8988T (cell line): ENCODE data around the gene GALNT11.
"Not testable (repeated sequence)": the region's sequence is repeated elsewhere in the genome, so short reads cannot be mapped to it uniquely, and the experiment has no call there.

Experiments
- DNase-seq: peaks from one replicate; pipeline ENCODE4 v3.0.0; 2011

GALNT11 gene

DNA sequence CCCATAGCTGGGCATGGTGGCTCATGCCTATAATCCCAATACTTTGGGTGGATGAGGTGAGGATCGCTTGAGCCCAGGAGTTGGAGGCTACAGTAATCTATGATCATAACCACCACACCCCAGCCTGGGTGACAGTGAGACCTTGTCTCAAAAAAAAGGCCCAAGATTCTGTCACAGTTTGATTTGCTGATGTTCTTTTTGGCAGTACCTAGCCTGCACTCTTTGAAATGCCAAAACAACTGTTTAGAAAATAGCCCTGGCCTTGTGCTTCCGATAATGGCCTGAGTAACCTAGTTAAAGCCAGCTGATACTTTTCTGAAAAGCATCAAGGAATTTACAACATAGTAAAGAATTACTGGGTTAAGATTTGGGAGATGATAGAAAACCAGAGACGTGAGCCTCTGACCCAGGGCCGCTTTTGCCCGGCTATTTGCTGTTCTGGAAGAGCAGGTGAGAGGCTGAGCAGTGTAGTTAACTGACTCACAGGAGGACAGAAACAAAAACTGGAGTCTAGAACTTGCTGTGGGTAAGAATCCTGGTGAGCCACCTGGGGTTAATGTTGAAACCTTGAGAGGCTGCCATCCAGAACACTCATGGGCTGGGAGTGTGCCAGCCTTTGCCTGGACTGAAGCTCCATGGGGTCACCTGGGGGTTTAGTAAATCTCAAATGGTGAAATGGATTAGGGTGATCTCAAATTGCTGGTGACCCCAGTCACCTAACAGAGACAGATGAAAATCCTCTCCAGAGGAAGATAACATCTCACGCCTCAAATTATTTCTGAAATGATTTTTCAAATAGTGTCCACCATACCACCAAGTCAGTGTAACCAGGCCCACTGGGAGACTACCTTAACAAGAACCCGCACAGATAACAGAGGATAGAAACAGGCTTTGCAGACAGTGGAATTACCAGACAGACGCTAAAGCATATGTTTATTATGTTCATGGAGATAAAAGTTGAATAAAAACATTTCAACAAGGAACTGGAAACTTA is 51.8 kb downstream of the GALNT11 start:
- DNase-seq = no peak

DNA sequence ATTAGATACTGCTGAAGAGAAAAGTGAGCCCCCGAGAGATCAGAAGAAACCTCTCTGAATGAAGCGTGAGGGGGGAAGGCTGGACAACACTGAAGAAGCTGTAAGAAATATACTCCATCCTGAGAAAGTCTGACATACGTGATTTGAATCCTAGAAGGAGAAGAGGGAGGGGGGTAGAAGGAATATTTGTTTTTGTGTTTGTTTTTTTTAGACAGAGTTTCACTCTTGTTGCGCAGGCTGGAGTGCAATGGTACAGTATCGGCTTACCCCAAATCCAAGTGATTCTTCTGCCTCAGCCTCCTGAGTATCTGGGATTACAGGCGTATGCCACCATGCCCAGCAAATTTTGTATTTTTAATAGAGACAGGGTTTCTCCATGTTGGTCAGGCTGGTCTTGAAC is 52.6 kb downstream of the GALNT11 start:
- DNase-seq = no peak

GRCh38 chr7:152078786-152079185 is 53.3 kb downstream of the GALNT11 start:
- no peak for DNase-seq

- DNase-seq = no peak
Measured at GRCh38 chr7:152081088-152081487, 55.6 kb downstream of the GALNT11 start.

DNA sequence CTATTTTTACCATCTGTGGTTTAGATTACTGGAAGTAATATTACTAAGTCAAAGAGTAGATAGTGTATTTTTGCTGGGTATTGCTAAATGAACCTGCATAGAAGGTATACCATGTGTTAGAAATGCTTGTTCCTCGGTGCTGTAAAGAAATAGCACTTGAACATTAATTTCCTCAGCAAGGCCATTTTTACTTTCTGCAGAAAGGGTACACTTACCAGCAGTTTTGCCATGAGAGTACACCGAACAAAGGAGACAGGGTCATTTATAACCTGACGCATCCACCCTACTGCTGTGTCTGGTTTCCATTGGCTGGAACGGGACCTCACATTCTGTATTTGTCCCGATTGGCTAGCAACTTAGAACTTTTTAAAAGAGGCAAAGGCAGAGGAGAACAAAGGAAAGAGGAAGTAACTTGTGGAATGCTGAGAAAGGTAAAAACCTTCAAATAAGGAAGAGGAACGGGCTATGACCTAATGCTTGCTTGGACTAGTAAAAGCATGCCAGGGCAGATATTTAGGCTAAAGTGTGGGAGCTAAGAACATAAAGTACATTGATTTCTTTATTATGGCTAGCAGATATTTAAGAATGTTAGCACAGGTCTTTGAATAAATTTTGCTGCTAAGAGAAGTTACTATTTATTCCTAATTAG is 56.7 kb downstream of the GALNT11 start:
- not testable (repeated sequence) for DNase-seq

GRCh38 chr7:152085131-152085530 is 59.7 kb downstream of the GALNT11 start:
- DNase-seq = no peak

- no peak for DNase-seq
Measured at GRCh38 chr7:152086513-152086912, 61.0 kb downstream of the GALNT11 start.

DNA sequence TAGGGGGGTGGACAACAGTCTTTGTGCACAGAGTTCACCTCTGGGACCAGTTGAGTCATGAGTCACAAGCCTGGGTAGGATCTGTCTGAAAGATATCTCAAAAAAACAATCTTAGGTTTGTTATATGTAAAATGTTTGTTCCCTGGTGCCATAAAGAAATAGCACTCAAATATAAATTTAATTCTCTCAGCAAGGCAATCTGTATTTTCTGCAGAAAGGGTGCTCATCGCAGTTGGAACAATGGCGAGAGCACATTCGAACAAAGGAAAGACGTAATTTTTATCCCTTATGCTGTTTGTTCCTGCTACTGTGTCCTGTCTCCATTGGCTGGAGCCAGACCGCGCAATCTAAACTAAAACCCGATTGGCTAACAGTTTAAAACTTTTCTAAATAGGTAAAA is 63.7 kb downstream of the GALNT11 start:
- no peak for DNase-seq

DNA sequence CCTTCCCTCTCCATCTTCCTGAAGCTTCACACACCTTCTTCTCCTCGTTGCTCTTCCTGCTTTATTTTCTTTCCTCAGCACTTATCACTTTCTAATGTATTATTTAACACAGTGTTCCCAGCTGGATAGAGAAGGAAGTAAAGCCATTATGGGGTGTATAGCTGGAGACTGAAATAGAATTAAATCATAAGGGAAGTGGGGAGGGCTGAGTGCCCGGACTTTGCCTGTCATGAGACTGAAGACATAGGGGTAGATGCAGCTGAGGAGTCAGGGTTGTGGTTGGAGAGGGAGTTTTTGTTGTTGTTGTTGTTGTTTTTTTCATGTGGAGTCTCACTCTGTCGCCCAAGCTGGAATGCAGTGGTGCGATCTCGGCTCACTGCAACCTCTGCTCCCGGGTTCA is 65.3 kb downstream of the GALNT11 start:
- DNase-seq = no peak

DNA sequence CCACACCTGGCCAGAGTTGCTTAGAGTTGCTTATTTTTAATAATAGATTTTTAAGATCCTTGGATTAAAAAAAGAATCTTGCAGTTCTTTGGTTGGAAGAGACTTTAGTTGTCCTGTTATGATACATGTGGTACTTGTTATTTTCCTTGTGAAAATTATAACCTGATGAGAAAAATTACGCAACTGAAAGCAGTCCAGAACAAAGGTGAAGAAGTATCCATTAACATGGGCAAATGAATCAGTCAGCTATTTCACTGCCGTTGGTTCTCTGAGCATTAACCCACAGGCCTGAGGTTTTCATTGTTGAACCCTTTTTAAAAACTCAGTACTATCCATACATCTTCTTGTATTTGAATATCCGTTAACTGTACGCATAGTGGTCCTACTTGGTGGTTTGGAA is 68.2 kb downstream of the GALNT11 start:
- no peak for DNase-seq

GRCh38 chr7:152095771-152096170 is 70.3 kb downstream of the GALNT11 start:
- no peak for DNase-seq

DNA sequence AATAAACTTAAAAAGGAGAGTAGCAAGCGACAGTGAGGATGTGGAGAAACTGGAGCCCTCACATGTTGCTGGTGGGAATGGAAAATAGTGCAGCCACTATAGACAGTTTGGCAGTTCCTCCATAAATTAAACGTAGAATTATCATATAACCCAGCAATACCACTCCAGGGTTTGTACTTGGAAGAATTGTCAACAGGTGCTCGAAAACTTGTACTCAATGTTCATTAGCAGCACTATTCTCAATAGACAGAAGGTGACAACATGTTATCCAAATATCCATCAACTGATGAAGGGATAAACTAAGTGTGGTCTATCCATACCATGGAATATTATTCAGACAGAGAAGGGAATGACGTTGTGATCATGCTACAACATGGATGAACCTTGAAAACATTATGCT is 71.9 kb downstream of the GALNT11 start:
- DNase-seq = no peak

DNA sequence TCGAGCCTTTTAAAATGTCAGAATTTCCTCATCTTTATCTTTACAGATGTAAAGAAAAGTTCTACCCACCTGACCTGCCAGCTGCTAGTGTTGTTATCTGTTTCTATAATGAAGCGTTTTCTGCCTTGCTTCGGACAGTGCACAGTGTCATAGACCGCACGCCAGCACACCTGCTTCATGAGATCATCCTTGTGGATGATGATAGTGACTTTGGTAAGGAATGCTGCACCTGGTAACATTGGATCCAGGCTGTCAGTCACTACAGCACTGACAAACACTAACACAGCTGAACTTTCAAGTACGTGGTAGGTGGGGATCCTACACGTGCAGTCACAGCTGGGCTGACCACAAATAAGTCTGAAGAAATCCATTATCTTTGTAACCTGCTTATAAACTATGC is 77.6 kb downstream of the GALNT11 start:
- DNase-seq = no peak

DNA sequence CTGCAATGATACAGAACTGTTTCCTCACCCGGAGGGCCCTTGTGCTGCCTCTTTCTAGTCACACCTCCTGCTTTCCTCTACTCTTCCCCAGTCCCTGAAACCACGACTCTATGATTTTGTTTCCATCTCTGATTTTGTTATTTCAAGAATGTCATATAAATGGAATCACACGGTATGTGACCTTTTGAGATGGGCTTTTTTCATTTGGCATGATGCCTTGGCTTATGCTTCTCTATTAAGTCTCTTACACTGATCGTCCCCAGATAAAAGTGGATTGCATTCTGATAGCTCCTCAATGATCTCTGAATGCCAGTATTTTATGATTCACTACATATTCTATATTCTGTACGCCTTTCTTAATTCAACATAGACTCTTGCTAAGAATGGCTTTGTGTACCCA is 78.2 kb downstream of the GALNT11 start:
- no peak for DNase-seq

DNA sequence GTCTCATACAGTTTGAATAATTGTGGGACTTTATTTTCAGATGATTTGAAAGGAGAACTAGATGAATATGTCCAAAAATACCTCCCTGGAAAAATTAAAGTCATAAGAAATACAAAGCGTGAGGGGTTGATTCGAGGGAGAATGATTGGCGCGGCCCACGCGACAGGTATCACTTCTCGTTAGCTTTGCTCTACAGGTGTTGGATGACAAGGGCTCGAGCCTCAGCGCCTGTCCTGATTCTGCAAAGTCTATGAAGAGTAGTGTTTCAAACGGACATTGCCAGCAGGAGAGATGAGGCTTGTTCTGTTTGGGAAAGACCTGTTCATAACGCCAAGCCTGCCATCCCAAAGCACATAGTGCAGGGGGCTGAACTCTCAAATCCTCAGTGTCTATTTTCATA is 79.7 kb downstream of the GALNT11 start:
- DNase-seq = no peak

- DNase-seq = no peak
Measured at GRCh38 chr7:152106990-152107389, 81.5 kb downstream of the GALNT11 start.

- no peak for DNase-seq
Measured at GRCh38 chr7:152107945-152108344, 82.5 kb downstream of the GALNT11 start.

DNA sequence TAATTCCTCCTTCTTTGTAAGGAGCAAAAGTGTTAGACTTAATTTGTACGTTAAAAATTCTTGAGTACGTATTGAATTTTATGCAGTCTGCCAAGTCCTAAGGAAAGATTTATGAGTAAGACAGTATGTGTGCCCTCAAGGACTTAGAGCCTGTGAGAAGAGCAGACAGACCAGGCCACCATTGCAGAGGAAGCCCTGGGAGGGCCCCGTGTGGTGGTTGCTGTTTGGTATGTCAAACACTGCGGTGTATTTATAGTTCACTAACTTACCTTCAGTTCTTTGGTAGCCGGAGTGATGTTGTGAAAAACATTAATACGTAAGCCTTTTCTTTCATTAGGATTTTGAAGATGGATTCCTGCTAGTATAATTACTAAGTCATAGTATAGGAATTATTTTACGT is 82.9 kb downstream of the GALNT11 start:
- no peak for DNase-seq

DNA sequence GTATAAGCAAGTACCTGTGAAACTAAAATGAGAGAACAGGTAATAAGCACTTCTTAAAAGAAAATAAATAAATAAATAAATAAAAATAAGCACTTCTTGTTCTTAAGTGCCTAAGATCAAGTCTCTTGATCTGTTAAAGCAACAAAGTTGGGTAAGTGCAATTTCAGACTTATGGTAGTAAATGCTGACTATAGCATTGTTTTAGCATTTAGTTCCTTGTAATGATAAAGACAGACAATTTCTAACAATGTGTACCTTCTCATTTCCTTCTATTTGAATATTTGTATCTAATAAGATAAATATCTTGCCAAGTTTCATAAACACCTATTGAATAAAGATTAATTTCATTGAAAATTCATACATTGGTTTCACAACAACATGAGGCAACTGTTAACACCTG is 87.4 kb downstream of the GALNT11 start:
- no peak for DNase-seq

DNA sequence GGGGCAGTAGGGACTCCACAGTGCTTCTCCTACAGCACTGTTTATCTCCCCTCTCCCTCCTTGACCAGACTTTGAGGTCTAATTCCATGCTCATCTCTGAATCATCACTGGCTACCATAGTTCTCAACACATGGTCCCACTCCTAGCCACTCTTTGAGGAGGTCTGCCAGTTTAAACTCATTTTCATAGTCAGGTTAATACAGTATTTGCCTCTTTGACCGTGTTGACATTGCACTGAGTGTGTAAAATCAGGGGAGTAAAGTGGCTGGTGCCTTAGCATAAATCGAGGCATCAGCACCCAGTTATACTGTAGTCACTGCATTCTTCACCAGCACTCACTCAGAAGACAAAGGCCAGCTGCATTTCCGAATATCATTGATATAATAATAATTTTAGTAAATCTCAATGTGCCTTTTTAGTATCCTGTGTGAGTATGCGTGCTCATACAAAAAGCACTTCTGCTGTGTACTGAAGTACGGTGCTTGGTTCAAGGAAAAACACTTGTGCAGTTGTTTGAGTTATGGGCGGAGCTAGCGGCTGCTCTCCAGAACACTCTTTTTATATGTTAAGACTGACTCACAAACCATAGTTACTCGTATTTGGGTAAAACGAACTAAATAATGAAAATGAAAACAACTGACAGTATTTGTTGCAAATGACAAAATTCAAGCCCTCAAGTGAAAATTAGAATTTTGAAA is 89.7 kb downstream of the GALNT11 start:
- DNase-seq = no peak

DNA sequence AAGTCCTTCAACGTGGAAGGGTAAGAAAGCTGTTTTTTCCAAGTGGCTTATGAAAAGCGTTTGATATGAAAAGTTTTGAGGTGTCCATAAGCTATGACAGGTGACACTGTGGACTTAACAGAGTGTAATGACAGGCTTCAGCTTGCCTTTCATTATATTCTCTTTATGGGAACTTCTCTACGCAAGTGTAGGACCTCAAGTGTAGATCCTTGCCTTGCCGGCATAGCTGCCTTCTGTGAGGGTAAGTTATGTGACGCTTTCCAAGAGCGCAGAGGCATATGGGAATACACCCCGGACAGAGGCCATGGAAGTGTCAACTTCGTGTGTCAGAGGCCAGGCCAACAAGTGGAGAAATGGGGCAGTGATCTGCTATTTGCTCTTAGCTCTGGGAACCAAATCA is 91.9 kb downstream of the GALNT11 start:
- DNase-seq = no peak

DNA sequence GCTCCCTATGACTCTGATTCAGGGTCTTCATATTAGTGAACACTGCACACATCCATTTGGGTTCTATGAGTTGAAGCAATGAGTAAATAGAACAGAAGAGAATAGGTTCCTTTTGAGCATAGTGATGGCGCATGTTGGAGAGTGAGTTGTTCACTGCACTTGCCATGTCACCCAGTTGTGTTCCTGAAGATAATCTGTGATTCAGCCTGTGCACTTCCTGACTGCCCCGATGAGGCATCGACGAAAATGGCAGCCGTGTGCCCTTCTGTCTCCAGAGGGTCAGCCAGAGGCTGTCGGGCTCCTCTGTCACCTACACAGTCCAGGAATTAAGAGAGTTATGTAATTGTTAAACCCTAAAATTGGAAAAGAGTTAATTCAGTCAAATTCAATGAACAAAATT is 94.7 kb downstream of the GALNT11 start:
- DNase-seq = no peak

DNA sequence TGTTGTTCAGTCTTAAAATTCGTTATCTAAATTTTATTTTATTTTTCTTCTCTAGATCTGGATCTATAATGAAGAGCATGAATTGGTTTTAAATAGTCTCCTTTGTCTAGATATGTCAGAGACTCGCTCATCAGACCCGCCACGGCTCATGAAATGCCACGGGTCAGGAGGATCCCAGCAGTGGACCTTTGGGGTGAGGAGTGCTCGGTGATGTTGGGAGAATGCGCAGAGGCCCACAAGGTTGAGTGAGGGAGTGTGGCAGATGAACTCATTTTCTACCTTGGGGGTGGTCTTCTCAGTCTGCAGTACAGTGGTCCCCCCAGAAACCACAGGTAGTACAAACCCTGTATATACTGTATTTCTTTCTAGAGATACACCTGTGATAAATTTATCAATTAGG is 95.3 kb downstream of the GALNT11 start:
- DNase-seq = no peak

GRCh38 chr7:152121432-152121831 is 96.0 kb downstream of the GALNT11 start:
- no peak for DNase-seq
